Measurements from ENCODE around the gene RTN1.
"Not testable (repeated sequence)": the region's sequence is repeated elsewhere in the genome, so short reads cannot be mapped to it uniquely, and the experiment has no call there.

RTN1 gene

DNA sequence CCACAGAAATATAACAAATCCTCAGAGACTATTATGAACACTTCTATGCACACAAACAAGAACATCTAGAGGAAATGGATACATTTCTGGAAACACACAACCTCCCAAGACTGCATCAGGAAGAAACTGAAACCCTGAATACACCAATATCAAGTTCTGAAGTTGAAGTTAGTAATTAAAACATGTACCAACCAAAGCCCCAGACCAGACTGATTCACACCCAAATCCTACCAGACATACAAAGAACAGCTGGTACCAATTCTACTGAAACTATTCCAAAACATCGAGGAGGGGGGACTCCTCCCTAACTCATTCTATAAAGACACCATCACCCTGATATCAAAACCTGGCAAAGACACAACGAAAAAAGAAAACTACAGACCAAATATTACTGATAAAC, 179.3 kb downstream of the RTN1 start:
- no peak for DNase-seq

DNA sequence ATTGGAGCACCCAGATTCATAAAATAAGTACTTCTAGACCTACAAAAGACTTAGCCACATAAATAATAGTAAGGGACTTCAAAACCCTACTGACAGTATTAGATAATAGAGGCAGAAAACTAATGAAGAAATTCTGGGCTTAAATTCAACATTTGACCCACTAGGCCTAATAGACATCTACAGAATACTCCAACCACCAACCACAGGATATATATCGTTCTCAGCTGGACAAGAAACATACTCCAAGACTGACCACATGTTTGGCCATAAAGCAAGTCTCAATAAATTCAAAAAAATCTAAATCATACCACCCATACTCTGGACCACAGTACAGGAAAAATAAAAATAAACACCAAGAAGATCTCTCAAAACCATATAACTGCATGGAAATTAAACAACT, 180.2 kb downstream of the RTN1 start:
- DNase-seq: no peak

DNA sequence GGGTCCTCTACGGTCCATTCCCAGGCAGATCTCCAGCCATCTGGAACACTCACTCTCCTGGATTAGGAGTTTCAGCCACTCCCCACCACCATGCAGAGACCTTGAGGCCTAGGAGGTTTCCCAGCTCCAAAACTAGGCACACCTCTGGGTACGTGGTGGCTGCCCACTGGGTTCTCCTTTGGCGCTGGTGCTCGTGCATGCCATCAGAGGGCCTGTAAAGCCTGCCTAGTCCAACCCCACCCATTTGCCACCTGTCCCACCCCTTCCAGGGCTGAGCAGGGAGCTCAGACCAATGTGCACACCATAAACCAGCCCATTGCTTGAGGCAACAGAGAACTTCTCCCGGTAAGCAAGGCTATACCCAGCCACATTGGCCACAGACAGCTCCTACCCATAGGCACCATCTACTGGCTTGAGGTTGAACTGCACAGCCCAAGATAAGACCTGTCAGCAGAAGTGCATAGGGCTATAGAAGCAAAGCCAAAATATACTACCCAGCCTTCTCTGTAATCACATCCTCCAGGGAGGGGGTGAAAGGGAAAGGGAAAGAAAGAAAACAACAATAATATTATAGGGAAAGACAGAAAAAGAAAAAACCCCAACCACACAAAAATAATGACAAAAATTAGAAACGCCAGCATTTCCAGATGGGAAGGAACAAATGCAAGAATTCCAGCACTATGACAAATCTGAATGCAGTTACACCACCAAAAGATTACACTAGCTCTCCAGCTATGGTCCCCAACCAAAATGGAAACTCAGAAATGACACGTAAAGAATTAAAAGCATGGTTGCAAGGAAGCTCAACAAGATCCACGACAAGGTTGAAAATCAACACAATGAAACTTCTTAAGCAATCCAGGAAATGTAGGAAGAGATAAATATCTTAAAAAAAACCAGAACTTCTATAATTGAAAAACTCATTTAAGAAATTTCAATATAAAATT, 182.1 kb downstream of the RTN1 start:
- DNase-seq: no peak

DNA sequence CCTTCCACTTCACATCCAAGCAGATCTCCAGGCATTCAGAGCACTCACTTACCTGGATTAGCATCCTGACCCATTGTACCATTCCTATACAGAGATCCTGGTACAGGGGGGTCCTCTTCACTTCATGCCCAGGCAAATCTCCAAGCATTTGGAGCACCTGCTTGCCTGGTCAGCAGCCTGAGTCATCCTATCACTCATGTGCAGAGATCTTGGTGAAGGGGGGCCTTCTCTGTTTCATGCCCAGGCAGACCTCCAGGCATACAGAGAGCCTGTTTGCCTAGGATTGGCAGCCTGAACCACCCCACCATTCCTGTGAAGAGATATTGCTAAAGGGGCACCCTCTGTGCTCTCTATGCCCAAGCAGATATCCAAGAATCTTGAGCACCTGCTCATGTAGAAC, 182.9 kb downstream of the RTN1 start:
- no peak for DNase-seq

DNA sequence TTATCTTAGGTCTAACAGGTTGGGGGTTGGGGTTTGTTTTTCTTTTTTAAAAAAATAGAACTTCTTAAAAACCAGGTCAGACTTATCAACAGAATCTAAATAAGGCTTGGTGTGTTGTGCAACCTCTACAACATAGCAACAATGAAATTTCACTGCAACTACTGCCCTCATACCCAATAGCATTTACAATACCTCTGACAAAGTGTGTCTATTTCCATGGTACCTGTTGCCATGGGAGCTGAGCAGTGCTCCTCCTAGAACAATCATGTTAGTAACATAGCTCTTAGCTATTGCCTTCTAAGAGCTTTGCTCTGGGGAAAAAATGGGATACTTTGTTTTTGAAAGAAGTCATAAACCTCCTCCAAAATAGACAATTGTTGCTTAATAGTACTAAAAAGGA, 190.7 kb downstream of the RTN1 start:
- DNase-seq: no peak

DNA sequence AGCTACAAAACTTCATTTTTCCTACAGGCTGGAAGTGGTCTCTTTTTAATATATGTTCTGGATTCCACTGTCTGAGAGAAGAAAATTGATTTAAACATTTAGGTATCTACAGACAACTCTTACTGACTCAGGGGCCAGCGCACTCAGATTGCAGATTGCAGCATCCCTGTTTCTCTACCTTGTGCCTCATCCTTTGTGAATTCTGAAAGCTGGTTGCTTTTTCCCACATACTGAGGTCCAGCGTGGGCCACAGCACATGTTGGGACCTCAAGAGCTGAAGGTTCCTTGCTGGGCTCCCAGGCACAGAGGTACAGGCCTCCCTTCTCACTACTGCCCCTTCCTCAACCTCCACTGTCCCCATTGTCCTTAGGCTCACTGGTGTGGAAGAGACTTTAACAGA, 192.2 kb downstream of the RTN1 start:
- no peak for DNase-seq

DNA sequence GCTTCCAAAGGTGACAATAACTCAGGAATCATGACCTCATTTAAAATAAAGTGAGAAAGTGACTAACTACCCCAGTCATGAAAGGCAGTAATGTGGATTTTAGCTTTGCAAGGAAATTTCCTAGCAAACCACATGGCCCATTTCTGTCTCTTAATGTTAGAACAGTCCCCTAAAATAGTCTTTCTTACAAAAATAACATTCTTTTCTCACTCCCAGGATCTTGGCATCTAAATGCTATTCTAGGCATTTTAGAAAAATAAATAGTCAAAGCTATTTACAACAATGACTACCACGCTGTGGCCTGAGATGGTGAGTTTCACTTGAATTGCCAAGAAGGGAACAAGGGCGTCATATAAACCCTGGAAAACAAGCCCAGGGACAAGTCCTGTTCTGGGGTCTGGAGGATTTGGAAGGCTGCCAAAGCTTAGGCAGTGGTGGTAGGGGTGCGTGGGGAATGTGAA, 192.8 kb downstream of the RTN1 start:
- DNase-seq: no peak

DNA sequence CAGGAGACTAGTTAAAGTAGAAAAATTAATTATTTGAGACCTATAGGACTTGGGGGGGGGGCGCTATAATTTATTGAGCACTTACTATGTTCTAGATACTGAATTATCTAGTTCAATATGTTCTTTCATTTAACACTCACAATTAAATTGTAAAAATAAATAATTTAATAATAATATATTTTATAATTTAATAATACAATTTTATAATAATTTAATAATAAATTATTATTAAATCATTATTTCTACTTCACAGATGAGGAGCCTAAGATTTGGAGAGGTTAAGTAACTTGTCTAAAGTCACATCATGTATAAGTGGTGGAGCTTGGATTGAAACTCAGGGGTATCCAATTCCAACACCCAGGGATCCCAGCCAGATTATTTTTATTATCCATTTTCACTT, 195.2 kb downstream of the RTN1 start:
- no peak for DNase-seq

DNA sequence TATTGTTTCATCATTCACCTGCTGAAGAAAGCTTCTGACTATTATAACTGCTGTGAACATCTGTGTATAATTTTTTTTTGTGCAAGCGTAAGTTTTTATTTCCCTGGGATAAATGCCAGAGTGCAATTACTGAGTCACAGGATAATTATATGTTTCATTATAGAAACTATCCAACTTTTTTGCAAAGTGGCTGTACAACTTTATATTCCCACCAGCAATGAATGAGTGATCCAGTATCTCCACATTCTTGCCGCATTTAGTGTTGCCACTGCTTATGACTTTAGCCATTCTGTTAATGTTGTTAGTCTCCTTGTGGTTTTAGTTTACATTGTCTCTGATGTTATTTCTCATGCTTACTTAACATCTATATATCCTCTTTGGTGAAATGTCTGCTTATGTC, 205.8 kb downstream of the RTN1 start:
- DNase-seq: no peak

DNA sequence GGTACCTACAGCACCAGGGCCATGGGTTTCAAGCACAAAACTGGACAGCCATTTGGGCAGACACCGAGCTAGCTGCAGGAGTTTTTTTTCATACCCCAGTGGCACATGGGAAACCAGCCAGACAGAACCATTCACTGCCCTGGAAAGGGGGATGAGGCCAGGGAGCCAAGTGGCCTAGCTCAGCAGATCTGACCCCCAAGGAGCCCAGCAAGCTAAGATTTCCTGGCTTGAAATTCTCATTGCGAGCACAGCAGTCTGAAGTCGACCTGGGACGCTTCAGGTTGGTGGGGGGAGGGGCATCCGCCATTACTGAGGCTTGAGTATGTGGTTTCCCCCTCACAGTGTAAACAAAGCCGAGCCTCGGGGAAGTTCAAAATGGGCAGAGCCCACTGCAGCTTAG, 212.8 kb downstream of the RTN1 start:
- no peak for DNase-seq

DNA sequence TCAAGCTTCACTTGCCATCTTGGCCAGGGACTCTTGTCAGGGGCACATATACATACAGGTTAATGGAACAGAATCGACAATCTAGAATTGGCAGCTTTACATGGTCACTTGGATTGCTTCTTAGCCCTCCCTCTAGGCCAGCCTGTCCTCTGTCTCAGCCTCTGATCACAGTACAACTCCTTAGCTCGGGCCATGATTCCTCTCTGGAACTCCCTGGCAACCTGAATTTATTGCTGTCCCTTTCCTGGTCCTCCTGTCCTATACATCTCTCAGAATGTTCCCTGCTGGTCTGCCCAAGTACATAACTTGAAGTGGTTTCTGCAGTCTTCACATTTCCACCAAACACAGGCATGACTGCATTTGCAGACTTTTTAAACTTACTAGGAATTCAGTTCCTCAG, 214.1 kb downstream of the RTN1 start:
- DNase-seq: no peak

DNA sequence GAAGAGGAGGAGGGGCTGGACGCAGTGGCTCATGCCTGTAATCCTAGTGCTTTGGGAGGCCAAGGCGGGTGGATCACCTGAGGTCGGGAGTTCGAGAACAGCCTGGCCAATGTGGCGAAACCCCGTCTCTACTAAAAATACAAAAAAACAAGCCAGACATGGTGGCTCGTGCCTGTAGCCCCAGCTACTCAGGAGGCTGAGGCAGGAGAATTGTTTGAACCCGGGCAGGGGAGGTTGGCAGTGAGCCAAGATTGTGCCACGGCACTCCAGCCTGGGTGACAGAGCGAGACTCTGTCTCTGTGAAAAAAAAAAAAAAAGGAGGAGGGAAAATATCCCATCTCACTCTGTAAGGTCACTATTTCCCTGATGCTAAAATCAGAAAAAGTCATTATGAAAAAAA, 216.4 kb downstream of the RTN1 start:
- DNase-seq: not testable (repeated sequence)

DNA sequence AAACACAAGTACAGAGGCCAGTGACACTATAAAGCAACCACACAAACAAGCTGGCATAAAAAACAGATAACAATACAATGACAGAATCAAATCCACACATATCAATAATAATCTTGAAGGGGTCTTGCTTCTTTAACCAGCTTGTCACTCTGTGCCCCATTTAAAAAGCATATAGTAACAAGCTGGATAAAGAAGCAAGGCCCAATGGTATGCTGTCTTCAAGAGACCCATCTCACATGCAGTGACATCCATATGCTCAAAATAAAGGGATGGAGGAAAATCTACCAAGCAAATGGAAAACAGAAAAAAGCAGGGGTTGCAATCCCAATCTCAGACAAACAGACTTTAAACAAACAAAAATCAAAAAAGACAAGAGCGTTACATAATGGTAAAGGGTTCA, 223.7 kb downstream of the RTN1 start:
- not testable (repeated sequence) for DNase-seq

DNA sequence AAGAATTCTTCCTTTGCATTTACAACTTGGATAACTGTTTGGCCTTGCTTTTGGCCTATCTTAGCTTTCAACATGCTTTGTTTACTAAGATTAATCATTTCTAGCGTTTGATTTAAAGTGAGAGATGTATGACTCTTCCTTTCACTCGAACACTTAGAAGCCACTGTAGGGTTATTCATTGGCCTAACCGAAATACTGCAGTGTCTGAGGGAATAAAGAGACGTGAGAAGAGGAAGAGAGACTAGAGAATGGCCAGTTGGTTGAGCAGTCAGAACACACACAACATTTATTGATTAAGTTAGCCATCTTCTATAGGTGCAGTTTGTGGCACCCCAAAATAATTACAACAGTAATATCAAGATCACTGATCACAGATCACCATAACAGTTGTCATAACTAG, 231.7 kb downstream of the RTN1 start:
- DNase-seq: no peak

DNA sequence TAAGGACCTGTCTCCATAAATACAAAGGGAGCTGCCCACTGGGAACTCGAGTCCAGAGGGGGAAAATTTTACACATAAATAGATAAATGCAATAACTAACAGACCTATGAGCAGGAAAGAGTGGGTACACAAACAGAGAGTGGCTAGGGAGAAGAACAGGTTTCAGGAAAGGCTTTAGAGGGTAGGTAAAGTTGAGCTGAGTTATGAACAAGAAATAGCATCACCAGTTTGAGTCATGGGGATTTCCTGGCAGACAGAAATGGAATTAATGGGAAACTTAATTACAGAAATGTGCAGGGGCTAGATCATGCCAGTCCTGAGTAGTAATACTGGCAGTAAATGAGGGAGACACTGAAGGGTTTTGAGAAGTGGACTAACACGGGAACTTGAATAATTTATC, 236.0 kb downstream of the RTN1 start:
- DNase-seq: no peak

DNA sequence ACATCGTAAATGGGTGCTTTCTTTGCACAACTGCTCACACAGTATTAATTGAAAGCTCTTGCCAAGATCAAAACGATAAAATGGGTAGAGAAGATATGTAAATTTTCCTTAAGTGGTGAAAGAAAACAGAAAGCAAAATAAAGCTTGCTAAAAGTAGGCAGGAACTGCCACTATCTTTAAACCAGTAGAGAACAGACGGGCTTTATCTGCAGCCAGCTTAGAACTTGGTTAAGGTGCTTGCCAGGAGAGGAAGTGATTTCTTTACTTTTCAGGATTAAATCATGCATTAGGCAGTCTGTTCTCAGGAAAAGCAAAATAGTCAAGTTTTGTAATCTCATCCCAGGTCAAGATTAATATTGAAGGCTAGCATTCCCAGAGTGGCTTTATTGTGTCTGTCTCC, 237.1 kb downstream of the RTN1 start:
- DNase-seq: no peak

DNA sequence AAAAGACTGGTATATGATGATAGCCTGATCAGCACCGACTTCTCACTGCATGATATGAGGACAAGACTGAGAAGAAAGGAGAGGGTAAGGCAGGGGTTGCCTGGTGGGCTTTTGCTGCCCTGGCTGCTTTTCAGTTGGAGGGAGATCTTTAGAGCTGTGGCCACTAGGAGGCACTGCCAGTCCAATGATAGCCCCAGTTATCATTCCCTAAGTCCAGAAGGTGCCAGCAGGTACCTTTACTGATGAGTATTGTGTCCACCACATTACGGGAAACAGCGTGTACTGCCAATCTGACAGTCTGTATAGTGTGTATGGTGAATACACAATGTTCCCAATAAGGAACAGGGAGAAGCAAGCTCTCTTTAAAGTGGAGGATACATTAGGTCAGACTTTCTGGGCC, 238.2 kb downstream of the RTN1 start:
- no peak for DNase-seq

DNA sequence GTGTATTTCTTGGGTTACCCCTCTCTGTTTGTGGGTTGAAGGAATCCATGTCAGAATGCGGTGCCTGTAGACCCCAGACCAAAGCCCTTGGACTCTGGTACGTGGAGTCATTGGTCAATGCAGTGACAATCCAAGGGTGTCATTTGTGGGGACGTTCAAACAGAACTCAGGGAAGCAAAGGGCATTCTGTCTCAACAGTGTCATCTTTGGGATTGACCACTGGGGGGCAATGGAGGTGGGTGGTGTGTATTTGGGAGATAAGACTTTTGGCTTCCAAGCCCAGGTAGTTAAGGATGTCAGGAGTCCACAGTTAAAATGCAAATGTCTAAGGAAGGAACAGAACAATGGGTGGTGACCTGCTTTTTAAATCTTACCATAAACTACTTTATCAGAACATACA, 239.3 kb downstream of the RTN1 start:
- DNase-seq: no peak

DNA sequence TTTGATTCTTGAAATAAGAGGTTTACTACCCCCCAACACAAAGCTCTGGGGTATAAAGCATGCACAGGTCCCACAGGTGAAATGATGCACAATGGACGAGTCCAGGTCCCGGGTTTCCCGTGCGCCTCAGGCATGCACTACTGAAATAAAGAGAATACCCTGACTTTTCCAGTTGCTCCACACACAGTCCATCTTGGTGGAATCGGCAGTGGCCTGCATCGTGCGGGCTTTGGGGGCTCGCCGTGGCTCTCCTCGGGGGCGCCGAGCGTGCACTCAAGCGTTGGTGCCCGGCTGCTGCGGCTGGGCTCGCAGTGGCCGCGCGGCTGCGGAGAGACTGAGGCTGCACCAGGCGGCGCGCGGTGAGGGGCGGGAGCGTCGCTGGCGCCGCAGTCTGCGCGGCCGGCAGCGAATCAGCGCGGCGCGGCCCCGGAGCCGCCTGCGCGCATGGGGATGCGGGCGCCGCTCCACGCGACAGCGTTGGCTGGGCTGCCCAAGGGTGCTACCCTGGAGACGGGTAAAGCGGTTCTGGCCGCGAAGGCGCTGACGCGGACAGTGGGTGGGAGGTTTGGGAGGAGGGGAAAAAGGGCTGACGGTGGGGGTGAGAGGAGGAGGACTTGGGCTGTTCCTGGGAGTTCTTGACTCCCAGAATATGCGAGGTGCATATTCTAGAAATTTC, 240.2 kb downstream of the RTN1 start:
- DNase-seq: no peak

DNA sequence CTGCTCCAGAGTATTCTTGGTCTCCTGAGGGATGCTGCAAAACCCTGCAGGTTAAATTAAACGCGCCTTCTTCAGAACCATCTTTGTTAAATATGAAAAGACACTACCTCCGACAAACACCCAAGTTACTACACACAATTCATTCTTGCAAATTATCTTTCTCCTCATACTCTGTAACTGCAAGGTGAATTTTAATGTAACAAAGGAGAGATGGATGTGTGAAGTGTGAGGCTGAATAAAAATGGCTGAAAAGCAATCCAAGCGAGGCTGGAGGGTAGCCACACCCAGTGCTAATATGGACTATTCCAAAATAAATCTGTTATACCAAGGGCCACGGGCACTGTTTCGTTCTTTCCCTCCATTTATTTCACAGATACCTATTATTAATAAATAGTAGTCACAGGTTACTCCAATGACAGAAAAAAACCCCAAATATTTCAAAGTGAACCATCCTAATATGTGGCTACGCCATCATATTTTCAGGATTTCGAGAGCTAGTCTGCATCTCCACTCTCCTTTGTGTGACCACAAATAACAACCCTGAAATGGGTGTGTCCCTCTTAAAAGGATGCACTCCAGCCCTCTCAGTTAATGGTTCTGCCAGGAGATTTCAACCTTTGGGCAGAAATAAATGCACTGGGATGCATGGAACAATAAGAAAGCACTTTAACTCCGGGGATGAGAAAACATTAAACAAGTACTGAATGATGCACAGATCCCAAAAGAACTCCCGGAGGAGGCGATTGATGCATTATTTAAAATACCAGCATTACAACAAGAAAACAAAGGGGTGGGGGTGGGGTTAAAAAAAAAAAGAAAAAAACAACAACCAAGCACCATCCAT, 240.9 kb downstream of the RTN1 start:
- DNase-seq: no peak

DNA sequence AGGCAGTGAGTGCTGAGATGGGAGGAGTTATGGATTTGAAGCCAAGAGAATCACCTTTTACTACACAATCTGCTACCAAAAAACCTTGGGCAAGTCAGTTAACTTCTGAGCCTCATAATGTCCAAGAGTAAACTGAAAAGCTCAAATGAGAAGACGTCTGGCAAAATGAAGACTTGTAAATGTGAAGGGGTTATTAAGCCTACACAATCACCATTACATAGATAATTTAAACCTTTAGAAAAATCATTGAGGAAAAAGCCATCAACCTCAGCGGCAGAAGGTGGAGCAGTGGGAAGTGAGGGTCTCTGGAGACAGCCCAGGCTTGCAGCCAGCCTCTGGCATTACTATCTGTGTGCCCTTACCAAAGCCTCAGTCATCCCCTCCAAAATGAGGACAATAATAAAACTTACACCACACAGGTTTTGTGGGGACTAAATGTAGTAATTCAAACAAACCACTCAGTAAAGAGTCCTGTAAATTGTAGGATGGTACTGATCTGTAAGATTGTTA, 243.5 kb downstream of the RTN1 start:
- no peak for DNase-seq

DNA sequence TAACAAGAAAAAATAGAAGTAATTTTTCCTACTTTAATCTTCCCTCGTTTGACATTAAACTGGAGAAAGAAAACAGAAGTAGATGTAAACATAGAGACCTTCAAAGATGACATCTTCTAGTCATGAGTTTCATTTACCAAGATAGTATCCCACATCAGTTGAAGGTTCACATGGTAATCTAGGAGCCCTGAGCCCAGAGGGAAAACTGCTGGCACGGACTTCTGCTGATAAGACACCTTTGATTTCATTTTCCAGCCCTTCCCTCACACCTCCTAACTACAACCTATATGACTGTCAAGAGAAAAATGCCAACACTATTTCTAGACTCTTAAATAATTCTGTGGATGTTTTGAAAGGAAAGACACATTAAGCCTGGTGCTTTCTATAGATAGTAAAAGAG, 247.9 kb downstream of the RTN1 start:
- no peak for DNase-seq

DNA sequence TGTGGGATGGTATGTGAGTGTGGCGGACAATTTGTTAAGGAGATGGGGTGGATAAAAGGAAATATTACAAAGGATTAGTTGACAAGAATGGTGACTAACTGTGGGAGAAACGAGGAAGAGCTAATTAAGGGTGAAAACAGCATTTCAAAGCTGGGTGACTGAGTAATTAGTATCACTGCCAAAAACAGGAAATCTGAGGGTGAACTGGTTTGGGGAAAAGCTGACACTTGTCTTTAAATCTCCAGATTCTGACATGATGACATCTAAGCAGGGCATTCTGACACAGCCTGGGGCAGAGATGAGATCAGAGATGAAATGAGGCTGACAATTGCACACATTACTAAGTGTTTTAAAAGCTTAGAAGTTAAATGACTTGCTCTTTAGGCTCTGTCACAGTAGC, 251.5 kb downstream of the RTN1 start:
- no peak for DNase-seq
